NCI-H82 (cell line): Measurements from ENCODE around the gene HPX.
"Not testable (repeated sequence)": the region's sequence is repeated elsewhere in the genome, so short reads cannot be mapped to it uniquely, and the experiment has no call there.

Experiments
- DNase-seq: peaks from one replicate; lab custom pipeline; 2025; lab: John Stamatoyannopoulos, UW

The HPX gene

DNA sequence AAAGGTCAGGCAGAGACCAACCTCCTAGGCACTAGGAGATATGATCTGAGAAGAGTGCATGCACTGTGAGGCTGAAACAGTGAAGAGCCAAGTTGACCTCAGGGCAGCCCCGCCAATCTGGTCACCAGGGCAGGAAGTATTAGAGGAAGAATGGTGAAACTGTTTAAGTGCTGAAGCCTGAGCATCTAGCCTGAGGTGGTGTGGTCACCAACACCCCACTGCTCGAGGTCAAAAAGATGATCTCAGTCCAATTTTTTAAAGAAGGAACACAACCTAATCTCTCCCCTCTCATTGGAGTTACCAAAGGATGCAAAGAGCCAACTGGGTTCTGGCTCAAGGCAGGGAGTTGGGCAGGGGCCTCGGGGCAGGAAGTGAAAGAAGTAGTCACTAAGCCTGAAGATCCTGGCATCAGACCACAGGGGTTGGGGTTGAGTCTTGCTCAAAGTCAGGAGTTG, 25.9 kb downstream of the HPX start:
- no peak for DNase-seq

DNA sequence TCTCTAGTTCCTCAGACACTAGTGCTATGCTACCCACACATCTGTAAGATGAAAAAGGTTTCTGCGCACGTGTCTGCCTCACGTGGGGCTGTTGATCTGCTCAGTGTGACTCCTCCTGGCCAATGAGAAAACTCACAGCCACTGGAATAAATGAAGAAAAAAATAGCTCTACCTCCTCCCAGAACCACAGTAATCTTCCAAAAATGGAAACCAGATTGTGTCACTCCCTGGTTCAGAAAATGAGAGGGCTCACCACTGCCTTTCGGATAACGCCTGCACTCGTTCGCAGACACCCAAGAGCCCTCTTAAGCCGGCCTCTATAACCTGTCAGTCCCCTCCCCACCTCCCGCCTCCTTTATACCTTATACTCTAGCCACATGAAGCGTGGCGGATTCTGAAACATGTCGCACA, 27.0 kb downstream of the HPX start:
- DNase-seq: no peak

DNA sequence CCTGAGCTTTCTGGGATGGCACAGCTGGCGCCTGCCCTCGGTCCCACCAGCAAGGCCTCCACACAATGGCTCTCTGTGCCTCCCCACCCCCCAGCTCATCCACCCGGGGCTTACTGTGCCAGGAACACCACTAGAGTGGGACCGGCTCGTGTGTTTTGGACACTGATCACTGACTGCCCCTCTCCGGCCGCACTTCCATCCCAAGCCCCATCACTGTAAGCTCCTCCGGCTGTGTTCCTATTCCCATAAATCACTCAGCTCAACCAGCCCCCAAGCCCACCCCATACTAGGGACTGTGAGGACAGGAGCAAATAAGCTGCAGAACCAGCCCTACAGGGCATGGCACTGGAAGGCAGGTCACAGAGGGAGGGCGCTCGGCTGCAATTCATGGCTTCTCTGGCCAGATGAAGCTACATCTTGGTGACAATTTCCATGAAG, 29.2 kb downstream of the HPX start:
- DNase-seq: no peak

DNA sequence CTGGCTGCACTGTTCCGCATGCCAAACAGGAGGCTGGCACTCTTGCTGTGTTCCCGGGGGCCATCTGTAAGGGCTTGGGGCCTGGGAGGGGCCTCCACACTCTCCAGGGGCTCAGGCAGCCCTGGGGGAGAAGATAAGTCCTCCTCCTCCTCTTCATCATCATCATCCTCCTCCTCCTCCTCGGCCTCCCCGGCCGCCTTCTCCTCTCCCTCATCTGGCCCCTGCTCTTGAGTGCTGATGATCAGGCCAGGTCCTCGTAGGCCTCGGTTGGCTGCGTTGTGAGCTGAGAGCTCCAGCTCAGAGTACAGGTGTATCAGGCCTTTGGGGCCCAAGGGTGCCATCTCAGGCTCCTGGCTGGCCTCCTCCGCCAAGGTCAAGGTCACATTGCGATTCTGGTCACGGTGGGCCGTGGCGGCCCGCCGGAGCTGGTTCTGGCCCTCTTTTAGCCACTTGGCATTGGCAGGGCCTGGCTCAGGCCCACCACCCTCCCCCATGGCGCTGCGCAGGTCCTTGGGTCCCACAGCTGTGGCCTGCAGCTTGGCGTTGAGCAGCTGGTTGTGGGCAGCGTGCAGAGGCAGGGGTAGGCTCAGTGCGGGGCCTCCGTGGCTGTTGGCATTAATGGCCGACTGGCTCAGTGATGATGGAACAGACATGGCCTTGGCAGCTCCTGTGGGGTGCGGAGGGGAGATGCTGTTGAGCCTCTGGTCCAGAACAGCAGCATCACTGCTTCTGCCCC, 29.9 kb downstream of the HPX start:
- no peak for DNase-seq

DNA sequence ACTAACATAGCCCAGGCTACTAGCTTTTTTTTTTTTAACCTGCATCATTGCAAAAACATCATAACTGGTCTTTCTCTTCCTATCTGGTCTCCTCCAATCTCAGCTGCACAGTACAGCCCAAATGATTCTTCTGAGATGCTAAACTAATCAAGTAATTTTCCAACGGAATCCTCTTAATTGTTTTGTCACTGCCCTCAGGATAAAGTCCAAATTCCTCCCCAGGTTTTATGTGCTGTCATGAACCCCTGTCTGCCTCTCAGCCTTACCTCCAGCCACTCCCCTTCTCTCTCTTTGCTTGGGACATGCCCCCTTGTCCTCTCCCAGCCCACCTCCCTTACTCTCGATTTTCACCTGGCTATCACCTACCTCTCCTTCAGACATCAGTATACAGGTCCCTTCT, 34.4 kb downstream of the HPX start:
- DNase-seq: no peak

DNA sequence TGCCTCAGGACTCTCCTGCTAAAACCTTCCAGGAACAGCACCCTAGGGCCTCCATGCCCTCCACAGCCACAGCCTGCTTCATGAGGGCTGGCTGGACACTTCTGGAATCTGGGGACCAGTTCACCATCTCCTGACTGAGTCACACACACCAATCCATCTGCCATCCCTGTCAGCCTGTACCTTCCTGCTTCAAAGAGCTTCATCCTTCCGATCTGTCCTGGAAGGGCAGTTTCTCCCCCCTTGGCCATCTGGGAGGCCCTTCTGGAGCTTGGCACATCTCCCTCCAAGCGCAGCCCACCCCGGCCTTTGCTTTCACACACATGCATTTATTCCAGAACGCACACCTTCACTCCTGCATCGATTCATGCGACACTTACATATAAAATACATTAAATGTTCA, 34.9 kb downstream of the HPX start:
- peak; percentile 23 for DNase-seq

DNA sequence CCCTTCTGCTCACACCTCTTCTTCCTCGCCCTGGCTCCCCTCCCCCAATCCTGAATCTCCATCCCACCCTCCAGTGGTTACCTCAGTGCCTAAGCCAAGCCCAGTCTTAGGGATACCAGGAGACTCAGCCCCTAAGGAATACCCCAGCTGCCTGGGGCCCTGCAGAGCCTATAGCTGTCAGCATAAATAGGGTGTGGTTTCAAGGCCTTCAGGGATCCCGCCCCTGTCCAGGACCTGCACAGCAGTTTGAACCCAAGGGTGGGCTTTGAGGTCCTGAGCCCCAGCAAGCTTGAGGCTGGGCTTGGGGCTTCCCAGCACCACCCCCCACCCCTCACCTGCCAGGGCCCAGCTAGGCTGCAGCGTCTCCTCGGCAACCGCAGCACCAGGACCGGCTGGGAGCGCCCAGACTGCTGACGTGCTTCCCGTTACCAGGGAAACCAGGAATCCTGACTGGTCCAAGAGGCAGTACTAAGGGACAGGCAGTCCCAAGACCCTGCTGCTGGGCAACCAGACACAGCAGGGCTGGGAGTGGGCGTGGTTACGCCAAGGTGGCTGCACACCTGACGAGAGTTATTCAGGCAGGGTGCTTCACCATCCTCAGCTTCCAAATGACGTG, 35.6 kb downstream of the HPX start:
- DNase-seq: no peak

DNA sequence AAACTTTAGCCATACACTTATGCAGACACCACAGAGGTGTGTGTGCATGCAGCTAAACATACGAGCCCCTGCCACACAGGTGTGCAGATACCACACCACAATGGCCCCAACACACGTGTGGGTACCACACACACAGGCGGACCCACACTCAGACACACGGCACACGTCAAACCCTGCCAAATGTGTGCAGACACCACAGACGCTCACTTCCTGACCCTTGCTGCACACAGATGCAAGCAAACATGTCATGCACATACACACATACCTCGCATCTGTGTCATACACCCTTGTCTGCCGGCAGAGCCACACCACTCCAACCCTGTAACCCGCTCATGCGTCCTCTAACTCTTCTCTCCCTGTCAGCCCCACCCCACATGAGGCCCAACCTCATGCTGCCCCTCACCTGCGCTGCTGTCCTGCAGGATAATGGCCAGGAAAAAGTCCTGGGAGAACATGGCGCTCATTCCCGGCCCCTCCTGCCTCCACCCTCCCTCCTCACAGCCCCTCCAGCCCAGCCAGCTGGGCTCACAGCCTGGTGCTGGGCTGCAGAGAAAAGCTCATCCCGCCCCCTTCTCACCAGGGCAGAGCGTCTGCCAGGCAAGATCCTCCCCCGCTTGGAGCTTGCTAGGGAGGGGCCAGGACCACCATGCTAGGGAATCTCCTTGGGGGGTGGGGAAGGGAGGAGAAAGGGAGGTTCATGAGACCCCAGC, 36.3 kb downstream of the HPX start:
- DNase-seq: peak; percentile 28

DNA sequence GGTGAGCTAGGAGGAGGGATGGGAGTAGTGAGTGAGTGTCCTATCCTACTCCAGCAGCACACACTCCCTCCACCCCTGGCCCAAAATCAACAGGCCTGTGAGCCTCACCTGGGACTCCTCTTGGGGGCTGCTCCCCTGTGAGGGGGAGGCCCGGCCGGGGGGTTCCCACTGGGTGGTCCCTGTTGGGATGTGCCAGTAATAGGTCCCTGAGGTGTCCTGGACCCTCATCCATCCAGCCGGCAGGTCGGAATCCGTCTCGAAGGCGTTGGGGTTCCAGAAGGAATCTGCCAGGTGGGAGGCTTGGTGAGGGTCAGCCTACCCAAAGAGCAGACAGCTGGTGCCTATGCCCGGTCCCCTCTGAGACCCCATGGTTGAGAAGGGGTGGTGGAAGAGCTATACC, 37.2 kb downstream of the HPX start:
- DNase-seq: no peak

DNA sequence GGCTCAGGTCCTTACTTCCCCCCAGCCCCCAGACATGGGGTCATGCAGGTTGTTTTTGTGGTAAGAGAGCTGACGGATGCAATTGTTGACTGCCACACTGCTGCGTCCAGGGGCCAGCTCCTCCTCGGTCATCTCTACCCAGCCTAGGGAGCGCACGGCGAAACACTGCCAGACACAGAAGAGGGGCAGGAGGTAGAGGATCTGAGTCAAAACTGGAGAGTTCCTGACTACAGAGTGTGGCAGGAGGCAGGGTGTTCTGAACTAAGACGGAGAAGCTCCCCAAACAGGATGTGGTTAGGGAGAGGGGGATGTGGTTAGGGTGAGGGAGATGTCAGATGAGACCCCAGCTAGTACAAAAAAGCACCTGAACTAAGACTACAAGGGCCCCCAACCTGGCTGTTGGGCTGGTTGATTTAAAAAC, 38.2 kb downstream of the HPX start:
- DNase-seq: no peak

DNA sequence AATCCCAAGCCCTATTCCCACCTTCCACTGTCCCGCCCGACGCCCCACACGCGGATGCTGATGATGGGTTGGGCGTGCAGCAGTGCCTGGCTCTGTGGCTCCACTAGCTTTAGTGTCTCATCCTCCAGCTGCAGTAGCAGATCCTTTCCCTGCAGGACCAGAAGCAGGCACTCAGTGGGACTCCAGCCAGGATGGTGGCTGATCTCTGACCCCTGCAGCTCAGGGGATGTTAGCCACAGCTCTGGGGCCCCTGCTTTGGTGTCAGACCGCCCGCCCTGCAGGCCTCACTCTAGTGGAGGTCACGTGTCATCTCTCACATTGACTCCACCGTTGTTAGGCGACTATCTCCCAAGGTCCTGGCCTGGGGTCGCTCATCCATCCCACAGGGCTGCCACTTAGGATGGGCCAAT, 38.7 kb downstream of the HPX start:
- no peak for DNase-seq

DNA sequence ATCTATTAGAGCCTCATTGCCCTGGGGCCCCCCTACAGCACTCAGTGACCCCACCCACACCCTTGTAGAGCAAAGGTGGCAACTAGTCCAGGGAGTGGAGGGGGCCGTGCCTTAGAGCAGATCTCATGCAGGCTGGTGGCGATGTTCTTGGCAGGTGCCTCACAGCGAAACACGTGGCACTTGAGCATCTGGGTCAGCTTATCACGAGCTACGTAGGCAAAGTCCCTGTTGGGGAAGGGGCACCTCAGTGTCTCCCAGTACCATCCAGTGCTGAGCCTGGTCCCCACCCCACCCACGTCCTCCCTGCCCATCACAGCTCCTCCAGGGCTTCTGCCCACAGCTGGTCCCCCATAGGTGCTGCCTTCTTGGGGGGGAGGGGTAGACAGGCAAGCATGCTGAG, 39.3 kb downstream of the HPX start:
- no peak for DNase-seq

DNA sequence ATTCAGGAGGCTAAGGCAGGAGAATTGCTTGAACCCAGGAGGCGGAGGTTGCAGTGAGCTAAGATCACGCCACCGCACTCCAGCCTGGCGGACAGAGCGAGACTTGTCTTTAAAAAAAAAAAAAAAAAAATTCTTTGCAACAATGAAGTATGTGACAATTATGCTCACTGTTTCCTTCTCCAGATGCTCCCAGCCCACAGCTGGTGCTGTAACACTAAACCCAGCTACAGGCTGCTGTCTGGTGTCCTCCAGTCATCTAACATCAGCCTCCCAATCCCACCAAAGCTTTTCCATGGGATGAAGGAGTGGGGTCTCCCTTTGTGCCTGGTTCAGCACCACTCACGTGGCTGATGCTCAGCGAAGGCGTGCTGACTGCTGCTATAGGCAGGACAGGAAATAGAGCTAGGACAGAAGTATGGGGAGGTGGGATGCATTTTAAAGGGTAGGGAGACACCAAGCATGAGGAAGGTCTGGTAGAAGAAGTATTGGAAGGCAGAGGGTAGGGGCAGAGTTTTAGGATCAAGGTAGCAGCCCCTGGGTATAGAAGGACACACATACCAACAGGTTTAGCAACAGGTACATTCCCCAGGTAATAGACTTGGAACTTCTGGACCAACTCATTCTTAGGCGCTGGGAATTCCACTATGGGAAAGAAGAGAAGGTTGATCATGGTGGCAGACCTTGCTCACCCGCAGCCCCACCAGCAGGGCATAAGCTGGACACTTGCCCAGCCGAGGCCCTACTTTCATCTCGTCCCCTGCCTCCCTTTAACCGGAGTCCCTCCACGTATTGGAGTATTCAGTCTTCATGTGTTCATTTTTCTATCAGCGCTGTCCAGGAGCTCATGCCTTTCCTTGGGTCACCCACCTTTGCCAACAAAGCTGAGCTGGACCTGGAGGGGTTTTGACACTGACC, 40.1 kb downstream of the HPX start:
- DNase-seq: no peak

DNA sequence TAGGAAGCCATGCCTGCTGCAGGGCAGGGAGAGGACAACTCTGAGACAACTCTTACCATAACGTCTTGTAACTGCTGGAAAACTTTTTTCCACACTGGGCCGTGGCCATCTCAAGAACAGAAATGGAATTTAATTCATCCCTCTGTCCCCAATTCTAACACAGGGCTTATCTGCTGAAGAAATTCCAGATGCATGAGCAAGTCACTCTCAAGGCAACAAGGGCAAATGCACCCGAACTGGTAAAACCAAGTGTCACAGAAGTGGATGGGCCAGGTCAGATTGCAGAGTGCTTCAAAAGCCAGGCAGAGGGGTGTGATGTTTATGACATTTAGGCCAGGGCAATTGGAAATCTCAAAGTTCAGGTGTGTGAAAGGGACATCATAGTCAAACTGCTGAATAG, 43.2 kb downstream of the HPX start:
- DNase-seq: no peak

DNA sequence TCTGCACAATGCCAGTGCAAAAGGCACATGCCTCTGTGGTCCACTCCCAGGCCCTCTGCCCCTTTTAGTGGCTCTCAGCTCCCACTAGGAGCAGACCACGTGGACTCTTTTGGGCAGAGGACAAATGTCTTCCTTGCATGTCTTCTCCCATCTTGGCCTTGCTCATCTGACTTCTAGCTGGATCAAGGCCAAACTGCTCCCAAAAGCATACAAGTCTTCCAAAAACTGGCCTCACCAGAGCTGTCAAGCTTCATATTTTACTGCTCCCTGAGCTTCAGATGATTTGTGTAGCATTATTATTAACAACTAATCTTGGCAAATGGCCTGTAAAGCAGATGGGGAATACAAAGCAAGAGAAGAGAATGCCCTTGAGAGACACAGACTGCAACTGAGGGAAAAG, 43.6 kb downstream of the HPX start:
- DNase-seq: no peak

DNA sequence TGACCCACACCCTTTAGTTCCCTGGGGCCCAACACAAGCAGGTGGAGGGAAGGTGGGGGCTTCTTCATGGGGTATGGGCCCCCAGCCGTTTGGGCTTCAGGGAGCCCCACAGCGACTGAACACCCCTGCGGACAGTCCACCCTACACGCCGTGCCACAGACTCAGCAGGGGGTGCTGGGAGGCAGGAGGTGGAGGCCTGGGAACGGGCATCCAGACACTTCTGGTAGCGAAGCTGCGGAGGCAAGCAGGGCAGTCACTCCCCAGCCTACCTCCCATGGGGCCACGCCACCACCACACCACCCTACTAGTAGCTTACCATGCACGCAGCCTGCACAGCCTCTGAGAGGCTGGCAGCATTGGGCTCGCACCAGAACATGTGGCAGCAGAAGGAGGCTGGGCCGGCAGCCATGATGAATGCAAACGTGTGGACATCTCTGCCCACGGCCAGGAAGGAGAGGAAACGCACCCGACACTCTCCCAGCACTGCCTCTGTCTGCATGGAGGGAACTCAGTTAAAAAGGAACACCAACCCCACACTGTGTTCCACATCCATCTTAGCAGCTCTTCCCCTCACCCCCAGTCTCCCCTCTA, 45.2 kb downstream of the HPX start:
- no peak for DNase-seq

DNA sequence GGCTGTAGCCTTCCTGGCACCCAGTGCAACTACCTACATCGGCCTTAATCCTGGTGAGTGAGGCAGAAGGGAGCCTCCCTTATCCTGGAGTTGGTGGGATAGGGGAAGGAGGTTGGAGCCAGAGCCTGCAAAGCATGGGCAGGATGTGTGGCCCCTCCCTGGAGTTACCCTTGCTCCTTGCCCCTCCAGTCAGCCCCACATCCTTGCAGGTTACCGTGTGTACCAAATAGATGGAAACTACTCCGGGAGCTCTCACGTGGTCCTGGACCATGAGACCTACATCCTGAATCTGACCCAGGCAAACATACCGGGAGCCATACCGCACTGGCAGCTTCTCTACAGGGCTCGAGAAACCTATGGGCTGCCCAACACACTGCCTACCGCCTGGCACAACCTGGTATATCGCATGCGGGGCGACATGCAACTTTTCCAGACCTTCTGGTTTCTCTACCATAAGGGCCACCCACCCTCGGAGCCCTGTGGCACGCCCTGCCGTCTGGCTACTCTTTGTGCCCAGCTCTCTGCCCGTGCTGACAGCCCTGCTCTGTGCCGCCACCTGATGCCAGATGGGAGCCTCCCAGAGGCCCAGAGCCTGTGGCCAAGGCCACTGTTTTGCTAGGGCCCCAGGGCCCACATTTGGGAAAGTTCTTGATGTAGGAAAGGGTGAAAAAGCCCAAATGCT, 46.7 kb downstream of the HPX start:
- DNase-seq: no peak

DNA sequence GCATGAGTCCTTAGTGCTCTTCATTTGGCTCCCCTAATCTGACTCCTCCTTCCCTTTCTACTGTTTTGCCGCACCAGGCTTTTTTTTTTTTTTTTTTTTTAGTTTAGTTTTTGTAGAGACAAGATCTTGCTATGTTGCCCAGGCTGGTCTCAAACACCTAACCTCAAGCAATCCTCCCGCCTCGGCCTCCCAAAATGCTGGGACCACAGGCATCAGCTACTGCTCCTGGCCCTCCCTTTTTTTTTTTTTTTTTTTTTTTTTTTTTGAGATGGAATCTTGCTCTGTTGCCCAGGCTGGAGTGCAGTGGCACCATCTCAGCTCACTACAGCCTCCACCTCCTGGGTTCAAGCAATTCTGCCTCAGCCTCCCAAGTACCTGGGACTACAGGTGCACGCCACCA, 48.5 kb downstream of the HPX start:
- DNase-seq: not testable (repeated sequence)

DNA sequence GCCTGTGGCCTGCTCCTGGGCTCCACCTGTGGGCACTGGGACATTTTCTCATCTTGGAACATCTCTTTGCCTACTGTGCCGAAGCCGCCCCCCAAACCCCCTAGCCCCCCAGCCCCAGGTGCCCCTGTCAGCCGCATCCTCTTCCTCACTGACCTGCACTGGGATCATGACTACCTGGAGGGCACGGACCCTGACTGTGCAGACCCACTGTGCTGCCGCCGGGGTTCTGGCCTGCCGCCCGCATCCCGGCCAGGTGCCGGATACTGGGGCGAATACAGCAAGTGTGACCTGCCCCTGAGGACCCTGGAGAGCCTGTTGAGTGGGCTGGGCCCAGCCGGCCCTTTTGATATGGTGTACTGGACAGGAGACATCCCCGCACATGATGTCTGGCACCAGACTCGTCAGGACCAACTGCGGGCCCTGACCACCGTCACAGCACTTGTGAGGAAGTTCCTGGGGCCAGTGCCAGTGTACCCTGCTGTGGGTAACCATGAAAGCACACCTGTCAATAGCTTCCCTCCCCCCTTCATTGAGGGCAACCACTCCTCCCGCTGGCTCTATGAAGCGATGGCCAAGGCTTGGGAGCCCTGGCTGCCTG, 49.2 kb downstream of the HPX start:
- DNase-seq: no peak

DNA sequence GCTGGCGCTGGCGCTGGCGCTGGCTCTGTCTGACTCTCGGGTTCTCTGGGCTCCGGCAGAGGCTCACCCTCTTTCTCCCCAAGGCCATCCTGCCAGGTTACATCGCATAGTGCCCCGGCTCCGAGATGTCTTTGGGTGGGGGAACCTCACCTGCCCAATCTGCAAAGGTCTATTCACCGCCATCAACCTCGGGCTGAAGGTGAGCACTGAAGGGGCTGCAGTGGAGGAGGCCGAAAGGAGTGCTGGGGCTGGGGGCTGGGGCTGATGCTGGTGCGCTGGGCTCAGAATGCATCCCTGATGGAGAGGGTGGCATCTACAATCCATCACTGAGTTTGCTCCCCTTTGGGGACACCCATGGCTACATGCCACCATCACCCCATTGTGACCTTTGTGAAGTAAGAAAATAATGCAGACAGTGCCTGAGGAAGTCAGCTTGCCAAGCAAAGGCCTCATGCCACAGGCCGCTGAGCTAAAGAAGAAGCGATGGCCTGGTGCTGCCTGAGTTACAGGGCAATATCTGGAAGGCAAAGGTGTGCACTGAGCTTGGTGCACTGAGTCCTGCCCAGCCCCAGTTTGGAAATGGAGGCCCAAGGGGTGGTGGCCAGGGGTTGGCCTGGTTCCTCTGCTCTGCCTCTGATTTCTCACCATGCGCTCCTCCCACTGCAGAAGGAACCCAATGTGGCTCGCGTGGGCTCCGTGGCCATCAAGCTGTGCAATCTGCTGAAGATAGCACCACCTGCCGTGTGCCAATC, 49.9 kb downstream of the HPX start:
- DNase-seq: no peak
